IgD-negative memory B cell (primary cell): ENCODE results near the gene ECD. TPM values are rescaled to one million over a fixed set of nuclear protein-coding genes. Genes with fewer than 3 reads are reported as not detected.

ENCODE experiments used
- H3K27ac Mint-ChIP-seq, 3 donors: one replicate each; pipeline ENCODE4 v1.8.0; 2020 to 2022; ENCODE audit warnings: mild to moderate bottlenecking in 3 of 3, mixed read lengths in 3 of 3, moderate library complexity in 1 of 3
- H3K27me3 Mint-ChIP-seq: one replicate; pipeline ENCODE4 v1.8.0; 2021; ENCODE audit warnings: mixed read lengths
- H3K36me3 Mint-ChIP-seq: one replicate; pipeline ENCODE4 v1.8.0; 2020; ENCODE audit warnings: mild to moderate bottlenecking, mixed read lengths
- H3K4me1 Mint-ChIP-seq, 3 donors: one replicate each; pipeline ENCODE4 v1.8.0; 2020 to 2022; ENCODE audit warnings: mixed read lengths in 3 of 3, mild to moderate bottlenecking in 1 of 3
- H3K4me3 Mint-ChIP-seq, 4 donors: one replicate each; pipeline ENCODE4 v1.8.0; 2020 to 2022; ENCODE audit warnings: mild to moderate bottlenecking in 4 of 4, mixed read lengths in 4 of 4, moderate library complexity in 3 of 4
- H3K9me3 Mint-ChIP-seq, 3 donors: one replicate each; pipeline ENCODE4 v1.8.0; 2020 to 2021; ENCODE audit warnings: mixed read lengths in 3 of 3, mild to moderate bottlenecking in 1 of 3
- polyA plus RNA-seq: library from polyadenylated mRNA; unstranded; fragments of 300-500 nt; fragmentation: Illumina TruSeq; gene quantifications from one replicate; pipeline ENCODE4 v1.2.3, GENCODE V29; 2021

The ECD gene
- polyA plus RNA-seq, 1 donor from 2014 or later, result 29.7 TPM

DNA sequence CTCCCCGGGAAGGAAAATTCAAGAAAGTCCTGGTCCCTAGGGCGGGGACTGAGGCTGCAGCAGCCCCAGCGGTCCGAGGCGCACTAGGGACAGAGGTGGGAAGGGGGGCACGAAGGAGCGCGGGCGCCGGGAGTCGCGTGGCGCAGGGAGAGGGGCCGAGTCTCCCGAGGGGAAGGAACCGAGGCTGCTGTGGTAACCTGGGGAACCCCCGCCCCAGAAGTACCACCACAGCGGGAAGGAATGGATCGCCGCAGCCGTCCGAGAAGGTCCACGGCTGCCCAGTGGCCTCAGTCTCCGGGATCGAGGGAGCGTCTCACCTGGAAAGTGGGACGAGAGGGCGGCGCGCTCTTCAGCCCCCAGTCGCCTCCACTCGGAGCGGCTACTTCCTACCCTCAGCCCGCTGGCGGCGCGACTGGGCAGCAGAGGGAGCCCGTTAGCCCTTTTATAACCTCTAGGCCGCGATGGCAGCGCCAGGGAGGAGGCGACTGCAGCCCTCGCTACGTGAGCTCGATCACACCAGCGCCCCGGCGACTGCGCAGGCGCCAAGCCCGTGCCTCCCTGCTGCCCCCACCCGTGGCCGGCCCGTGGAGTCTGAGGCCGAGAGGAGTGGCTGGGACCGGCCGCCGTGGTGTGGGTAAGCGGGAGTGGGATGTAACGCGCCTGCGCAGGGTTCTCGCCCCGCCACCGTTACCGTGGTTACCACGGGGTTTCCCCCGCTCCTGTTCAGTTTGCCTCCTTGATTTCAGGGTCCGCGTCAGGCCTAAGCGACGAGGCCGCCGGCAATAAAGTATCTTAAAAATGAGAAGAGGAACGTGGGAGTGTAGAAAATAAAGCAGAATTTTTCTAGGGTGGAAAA lies 71.1 kb downstream of the ECD start, which contains the start of gene P4HA1:
Gene P4HA1, minus strand, starts transcription at position 418 of the 856 bp plus-strand sequence. CDS start 21,983 bp downstream, outside the sequence.
- H3K36me3 Mint-ChIP-seq, result peaks cover 2% of the 10 kb centered on the region
- H3K27ac Mint-ChIP-seq, result peak within 1 kb of the TSS; percentile 92 to 97 (median 94)
- H3K27me3 Mint-ChIP-seq, result no peaks in the 10 kb centered on the region
- peaks cover 17 to 39% (median 25%) of the 10 kb centered on the region in 3 donors for H3K4me1 Mint-ChIP-seq
- no peaks in the 10 kb centered on the region for H3K9me3 Mint-ChIP-seq
- peak within 1 kb of the TSS; percentile 92 to 97 (median 96) for H3K4me3 Mint-ChIP-seq

- no peaks in the 10 kb centered on the region for H3K27me3 Mint-ChIP-seq
- peaks cover 2% of the 10 kb centered on the region for H3K36me3 Mint-ChIP-seq
- peaks cover 17 to 43% (median 27%) of the 10 kb centered on the region in 3 donors for H3K4me1 Mint-ChIP-seq
- peak overlapping the region; percentile 92 to 97 (median 96) for H3K4me3 Mint-ChIP-seq
- H3K9me3 Mint-ChIP-seq, result no peaks in the 10 kb centered on the region
- peak overlapping the region; percentile 92 to 97 (median 94) for H3K27ac Mint-ChIP-seq
These were observed 71.8 kb downstream of the ECD start for GRCh38 chr10:73096041-73096448.

DNA sequence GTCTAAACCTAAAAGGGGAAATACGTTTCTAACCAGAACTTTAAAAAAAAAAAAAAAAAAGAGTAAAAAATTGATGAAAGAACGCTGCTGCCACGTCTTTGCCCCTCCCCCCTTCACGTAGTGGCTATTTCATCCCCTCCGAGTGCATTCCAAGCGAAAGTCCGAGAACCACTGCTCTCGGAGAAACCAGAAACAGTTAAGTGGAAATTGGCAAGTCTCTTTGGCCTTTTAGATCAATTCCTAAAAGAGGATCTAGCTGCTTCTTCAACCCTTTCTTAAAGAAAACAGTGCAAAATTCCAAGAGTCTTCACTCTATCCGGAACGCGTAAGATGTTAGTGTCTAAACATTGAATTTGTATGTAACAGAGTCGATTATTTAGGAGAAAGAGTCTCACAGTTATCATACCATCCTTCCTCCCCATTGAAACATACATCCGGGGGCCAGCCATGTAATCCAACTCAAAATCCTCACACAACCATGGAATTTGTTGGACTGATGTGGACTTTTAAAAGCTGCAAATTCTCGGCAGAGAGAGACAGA lies 72.3 kb downstream of the ECD start:
- Mint-ChIP-seq H3K36me3 (peaks cover 2% of the 10 kb centered on the region), H3K27me3 (no peaks in the 10 kb centered on the region), H3K9me3 (no peaks in the 10 kb centered on the region), H3K27ac (peak overlapping the region; percentile 92 to 97 (median 94)), H3K4me3 (peak overlapping the region; percentile 92 to 97 (median 96)), H3K4me1 (peaks cover 17 to 43% (median 27%) of the 10 kb centered on the region in 3 donors)

DNA sequence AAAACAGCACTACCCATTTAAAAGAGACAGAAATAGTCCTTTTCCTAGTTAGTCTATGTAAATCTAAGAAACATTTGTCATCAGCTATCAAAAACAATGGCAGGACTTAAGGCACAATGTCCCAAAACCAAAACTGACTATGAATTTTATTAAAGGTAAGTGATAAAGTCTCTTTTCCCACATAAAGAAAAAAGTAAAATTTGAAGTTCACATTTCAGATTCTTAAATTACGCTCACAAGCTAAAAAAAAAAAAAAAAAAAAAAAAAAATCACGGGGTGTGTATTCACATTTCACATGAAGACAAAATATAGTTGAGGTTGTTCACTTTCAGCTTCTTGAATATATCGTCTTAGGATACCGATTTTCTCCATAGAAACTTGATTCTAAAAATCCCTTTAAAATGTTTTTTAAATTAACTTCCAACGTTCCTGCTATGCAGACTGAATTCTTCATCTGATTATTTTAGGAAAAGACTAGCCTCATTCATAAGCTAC lies 72.8 kb downstream of the ECD start:
- peak overlapping the region; percentile 92 to 97 (median 96) for H3K4me3 Mint-ChIP-seq
- peaks cover 17 to 43% (median 27%) of the 10 kb centered on the region in 3 donors for H3K4me1 Mint-ChIP-seq
- H3K27ac Mint-ChIP-seq, result peak overlapping the region; percentile 92 to 97 (median 94)
- H3K27me3 Mint-ChIP-seq, result no peaks in the 10 kb centered on the region
- no peaks in the 10 kb centered on the region for H3K9me3 Mint-ChIP-seq
- H3K36me3 Mint-ChIP-seq, result peaks cover 2% of the 10 kb centered on the region

GRCh38 chr10:73093922-73094850 lies 73.6 kb downstream of the ECD start:
- Mint-ChIP-seq H3K4me1 (peaks cover 17 to 43% (median 27%) of the 10 kb centered on the region in 3 donors), H3K9me3 (no peaks in the 10 kb centered on the region), H3K27ac (peak overlapping the region in 2 of 3 donors; percentile 78 to 92), H3K27me3 (no peaks in the 10 kb centered on the region), H3K4me3 (peak overlapping the region; percentile 3 to 97 (median 94)), H3K36me3 (peaks cover 2% of the 10 kb centered on the region)

- H3K4me3 Mint-ChIP-seq, result peak overlapping the region in 2 of 4 donors; percentile 23 to 70
- H3K36me3 Mint-ChIP-seq, result peaks cover 2% of the 10 kb centered on the region
- no peaks in the 10 kb centered on the region for H3K9me3 Mint-ChIP-seq
- peak overlapping the region; percentile 35 to 85 (median 74) for H3K27ac Mint-ChIP-seq
- peaks cover 21 to 43% (median 27%) of the 10 kb centered on the region in 3 donors for H3K4me1 Mint-ChIP-seq
- no peaks in the 10 kb centered on the region for H3K27me3 Mint-ChIP-seq
These were observed 75.0 kb downstream of the ECD start for GRCh38 chr10:73092830-73093229.

DNA sequence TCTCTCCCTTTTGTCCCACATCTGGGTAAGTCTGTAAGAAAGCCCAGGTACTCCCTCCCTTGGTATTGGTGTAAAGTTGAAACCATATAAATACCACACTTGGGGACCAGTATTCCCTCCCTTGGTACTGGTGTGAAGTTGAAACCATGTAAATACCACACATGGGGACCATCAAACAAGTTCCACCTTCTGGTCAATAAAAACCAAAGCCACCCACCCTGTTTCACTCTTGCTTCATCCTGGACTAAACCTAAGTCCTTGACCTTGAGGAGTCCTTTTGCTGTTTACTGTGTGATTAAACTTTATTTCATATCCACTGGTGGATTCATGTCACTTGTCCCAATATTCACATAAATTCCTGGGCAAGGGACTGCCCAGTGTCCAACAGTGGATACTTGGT lies 79.5 kb downstream of the ECD start:
- Mint-ChIP-seq H3K27ac (no peak overlapping the region), H3K4me3 (no peak overlapping the region), H3K4me1 (peaks cover 10 to 13% (median 11%) of the 10 kb centered on the region in 3 donors), H3K27me3 (no peaks in the 10 kb centered on the region), H3K9me3 (no peaks in the 10 kb centered on the region), H3K36me3 (peaks cover 2% of the 10 kb centered on the region)

- Mint-ChIP-seq H3K9me3 (no peaks in the 10 kb centered on the region), H3K4me3 (no peak overlapping the region), H3K27me3 (no peaks in the 10 kb centered on the region), H3K27ac (no peak overlapping the region), H3K36me3 (no peaks in the 10 kb centered on the region), H3K4me1 (peaks cover 5 to 17% (median 5%) of the 10 kb centered on the region in 3 donors)
These were observed 81.0 kb downstream of the ECD start for GRCh38 chr10:73086816-73087215.

DNA sequence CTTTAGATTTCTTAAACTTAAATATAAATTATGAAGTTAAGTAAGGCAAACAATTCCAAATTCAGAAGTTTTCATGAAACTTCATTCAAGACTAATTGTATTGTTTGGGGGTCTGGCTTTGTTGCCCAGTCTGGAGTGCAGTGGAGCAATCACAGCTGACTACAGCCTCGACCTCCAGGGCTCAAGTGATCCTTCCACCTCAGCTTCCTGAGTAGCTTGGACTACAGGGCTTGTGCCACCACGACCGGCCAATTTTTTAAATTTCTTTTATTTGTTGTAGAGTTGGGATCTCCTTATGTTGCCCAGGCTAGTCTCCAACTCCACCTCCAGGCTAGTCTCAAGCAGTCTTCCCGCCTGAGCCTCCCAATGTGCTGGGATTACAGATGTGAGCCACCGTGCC lies 83.6 kb downstream of the ECD start:
- no peaks in the 10 kb centered on the region for H3K27me3 Mint-ChIP-seq
- H3K27ac Mint-ChIP-seq, result no peak overlapping the region
- H3K9me3 Mint-ChIP-seq, result no peaks in the 10 kb centered on the region
- no peaks in the 10 kb centered on the region for H3K36me3 Mint-ChIP-seq
- H3K4me3 Mint-ChIP-seq, result no peak overlapping the region
- peaks cover 2 to 18% (median 5%) of the 10 kb centered on the region in 3 donors for H3K4me1 Mint-ChIP-seq

Other genes with a start within 250 kb of the ECD start
- not detected for gene PLA2G12B, start 213.2 kb downstream of the ECD start, polyA plus RNA-seq
- gene P4HA1, start 71.1 kb downstream of the ECD start, polyA plus RNA-seq, result 22.8 TPM
- 1.3 TPM for gene NUDT13, start 57.6 kb downstream of the ECD start, polyA plus RNA-seq
- gene FAM149B1, start 111 bp upstream of the ECD start, polyA plus RNA-seq, result 5.5 TPM
- gene DNAJC9, start 79.2 kb upstream of the ECD start, polyA plus RNA-seq, result 28.3 TPM
- gene MRPS16, start 84.6 kb upstream of the ECD start, polyA plus RNA-seq, result 119 TPM
- 0.43 TPM for gene CFAP70, start 190.9 kb upstream of the ECD start, polyA plus RNA-seq
- 158 TPM for gene ANXA7, start 246.1 kb upstream of the ECD start, polyA plus RNA-seq